Neural crest cell (in vitro differentiated cells): Measurements from ENCODE around the gene TAF15. TPM values are rescaled to one million over a fixed set of nuclear protein-coding genes. Genes with fewer than 3 reads are reported as not detected.

Source experiments
- DNase-seq: peaks from one replicate; pipeline ENCODE4 v3.0.0; 2021; ENCODE audit warnings: low read depth, mixed read lengths, low spot score
- H3K27ac Mint-ChIP-seq: one replicate; pipeline ENCODE4 v1.8.0; 2021; ENCODE audit warnings: mild to moderate bottlenecking, mixed read lengths; ENCODE audit not compliant: unreplicated experiment
- H3K27me3 Mint-ChIP-seq: 2 replicates; pipeline ENCODE4 v1.8.0; 2021; ENCODE audit warnings: low read depth, mild to moderate bottlenecking, mixed read lengths
- H3K36me3 Mint-ChIP-seq: 2 replicates; pipeline ENCODE4 v1.8.0; 2021; ENCODE audit warnings: low read depth, mild to moderate bottlenecking, mixed read lengths
- H3K4me1 Mint-ChIP-seq: 2 replicates; pipeline ENCODE4 v1.8.0; 2021; ENCODE audit warnings: mixed read lengths
- H3K4me3 Mint-ChIP-seq: one replicate; pipeline ENCODE4 v1.8.0; 2021; ENCODE audit warnings: mild to moderate bottlenecking, mixed read lengths
- H3K9me3 Mint-ChIP-seq: 2 replicates; pipeline ENCODE4 v1.8.0; 2021; ENCODE audit warnings: mixed read lengths
- total RNA-seq: library from RNA; stranded (reverse); gene quantifications from 2 replicates; pipeline ENCODE4 v1.2.1, GENCODE V29; 2021
- TF ChIP-seq, protein P1 (sequence below): fragments of 200-600 bp; sonication (generic); conservative IDR thresholded peaks from 2 replicates; pipeline ENCODE4 v1.5.0; 2021; ENCODE audit warnings: antibody characterized with exemption, mild to moderate bottlenecking

TAF15 gene
- total RNA-seq, 1 donor from 2014 or later = 300 TPM

GRCh38 chr17:35894206-35894605 is 84.9 kb downstream of the TAF15 start:
- Mint-ChIP-seq H3K9me3 (peaks cover 3% of the 10 kb centered on the region), H3K36me3 (no peaks in the 10 kb centered on the region), H3K27ac (no peak overlapping the region), H3K27me3 (no peaks in the 10 kb centered on the region), H3K4me1 (no peaks in the 10 kb centered on the region), H3K4me3 (no peak overlapping the region)
- DNase-seq = no peak
- TF ChIP-seq, protein P1, sequence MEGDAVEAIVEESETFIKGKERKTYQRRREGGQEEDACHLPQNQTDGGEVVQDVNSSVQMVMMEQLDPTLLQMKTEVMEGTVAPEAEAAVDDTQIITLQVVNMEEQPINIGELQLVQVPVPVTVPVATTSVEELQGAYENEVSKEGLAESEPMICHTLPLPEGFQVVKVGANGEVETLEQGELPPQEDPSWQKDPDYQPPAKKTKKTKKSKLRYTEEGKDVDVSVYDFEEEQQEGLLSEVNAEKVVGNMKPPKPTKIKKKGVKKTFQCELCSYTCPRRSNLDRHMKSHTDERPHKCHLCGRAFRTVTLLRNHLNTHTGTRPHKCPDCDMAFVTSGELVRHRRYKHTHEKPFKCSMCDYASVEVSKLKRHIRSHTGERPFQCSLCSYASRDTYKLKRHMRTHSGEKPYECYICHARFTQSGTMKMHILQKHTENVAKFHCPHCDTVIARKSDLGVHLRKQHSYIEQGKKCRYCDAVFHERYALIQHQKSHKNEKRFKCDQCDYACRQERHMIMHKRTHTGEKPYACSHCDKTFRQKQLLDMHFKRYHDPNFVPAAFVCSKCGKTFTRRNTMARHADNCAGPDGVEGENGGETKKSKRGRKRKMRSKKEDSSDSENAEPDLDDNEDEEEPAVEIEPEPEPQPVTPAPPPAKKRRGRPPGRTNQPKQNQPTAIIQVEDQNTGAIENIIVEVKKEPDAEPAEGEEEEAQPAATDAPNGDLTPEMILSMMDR = no peak

DNA sequence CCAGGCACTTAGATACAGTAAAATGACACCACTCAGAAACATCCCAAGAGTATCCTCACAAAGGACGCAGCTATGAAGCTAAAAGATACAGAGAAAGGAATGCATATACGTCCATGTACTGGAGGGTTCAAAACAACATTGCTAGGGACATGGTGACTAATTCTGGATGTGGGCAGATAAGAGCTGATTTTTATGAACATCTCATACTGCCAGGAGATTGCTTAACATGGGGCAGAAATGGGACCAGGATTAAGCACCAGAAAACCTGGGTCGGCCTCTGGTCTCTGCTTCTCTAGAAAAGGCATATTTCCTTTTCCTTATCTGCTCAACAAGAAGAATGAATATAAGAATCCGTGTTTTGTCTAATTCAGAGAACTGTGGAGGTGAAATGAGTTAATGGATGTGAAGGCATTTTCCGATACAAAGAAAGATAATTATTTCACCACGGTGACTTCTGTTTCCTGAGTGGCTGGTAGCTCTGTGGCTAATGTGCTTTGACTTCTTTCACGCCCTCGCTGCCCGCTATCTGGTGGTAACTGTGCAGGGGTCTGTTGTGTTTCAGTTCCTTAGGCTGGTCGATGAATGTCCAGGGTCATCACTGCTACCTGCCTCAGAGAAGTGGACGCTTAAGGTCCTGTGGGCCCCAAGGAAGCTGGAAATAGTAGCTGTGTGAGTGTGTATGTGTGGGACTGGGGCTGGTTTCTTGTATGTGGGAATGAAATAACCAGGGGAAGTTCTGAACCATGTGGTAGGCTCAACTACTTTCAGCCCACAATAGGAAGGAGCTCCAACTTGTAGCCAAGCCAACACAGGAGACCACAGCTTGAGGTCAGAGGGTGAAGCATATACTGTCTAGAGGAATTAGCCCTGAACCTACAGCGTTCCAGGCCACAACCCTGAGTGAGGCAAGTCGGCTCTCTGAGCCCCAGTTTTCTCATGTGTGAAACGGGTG is 86.6 kb downstream of the TAF15 start:
- Mint-ChIP-seq H3K27ac (peak overlapping the region; percentile 58), H3K9me3 (peaks cover 3% of the 10 kb centered on the region), H3K36me3 (no peaks in the 10 kb centered on the region), H3K4me1 (no peaks in the 10 kb centered on the region), H3K4me3 (no peak overlapping the region), H3K27me3 (no peaks in the 10 kb centered on the region)
- TF ChIP-seq, protein P1 = no peak
- no peak for DNase-seq

Other genes starting within 250 kb of the TAF15 start
- gene SLFN14, start 248.7 kb upstream of the TAF15 start, total RNA-seq = not detected in 2 replicates
- 4.2 and 5.1 TPM in 2 replicates for gene PEX12, start 230.9 kb upstream of the TAF15 start, total RNA-seq
- gene AP2B1, start 222.2 kb upstream of the TAF15 start, total RNA-seq = 216 and 228 TPM in 2 replicates
- 31.7 and 33.8 TPM in 2 replicates for gene RASL10B, start 77.8 kb upstream of the TAF15 start, total RNA-seq
- 0.12 and 0.16 TPM in 2 replicates for gene GAS2L2, start 56.2 kb upstream of the TAF15 start, total RNA-seq
- 0.23 TPM in 1 of 2 replicates, not detected in the other for gene C17orf50, start 48.6 kb upstream of the TAF15 start, total RNA-seq
- gene MMP28, start 13.8 kb upstream of the TAF15 start, total RNA-seq = 0.68 and 0.71 TPM in 2 replicates
- gene HEATR9, start 59.4 kb downstream of the TAF15 start, total RNA-seq = not detected in 2 replicates
- gene CCL5, start 70.9 kb downstream of the TAF15 start, total RNA-seq = not detected in 2 replicates
- gene RDM1, start 121.3 kb downstream of the TAF15 start, total RNA-seq = 5.0 and 5.7 TPM in 2 replicates
- not detected in 2 replicates for gene LYZL6, start 134.2 kb downstream of the TAF15 start, total RNA-seq
- not detected in 2 replicates for gene CCL16, start 172.0 kb downstream of the TAF15 start, total RNA-seq
- not detected in 2 replicates for gene CCL14, start 177.2 kb downstream of the TAF15 start, total RNA-seq
- gene CCL15, start 192.1 kb downstream of the TAF15 start, total RNA-seq = not detected in 2 replicates
- gene CCL23, start 208.5 kb downstream of the TAF15 start, total RNA-seq = not detected in 2 replicates